OCI-LY7 (cell line): ENCODE measurements around the gene SLC66A2. TPM values are rescaled to one million over a fixed set of nuclear protein-coding genes. Genes with fewer than 3 reads are reported as not detected.

Experiments used
- BruUV-seq: library from RNA; stranded (reverse); fragments of 400-500 nt; replicated peaks from 2 replicates; lab custom pipeline; 2021; lab: Mats Ljungman, UMichigan
- CTCF ChIA-PET: fragments of 300-600 bp; sonication (Branson Sonifier 250); formaldehyde crosslinking; loops from one replicate; lab custom pipeline; 2022; ENCODE audit warnings: antibody characterized with exemption; ENCODE audit not compliant: unreplicated experiment; lab: Charles Lee
- POLR2A ChIA-PET: fragments of 300-600 bp; sonication (Branson Sonifier 250); formaldehyde crosslinking; loops from one replicate; lab custom pipeline; 2022; ENCODE audit warnings: antibody characterized with exemption; lab: Charles Lee
- DNase-seq: peaks from one replicate; pipeline ENCODE4 v3.0.0-alpha.2; 2015; ENCODE audit warnings: low spot score
- H2AFZ ChIP-seq: fragments of 200-600 bp; sonication (generic), shearing (Covaris generic); 2 replicates; pipeline ENCODE4 v1.6.1; 2014; ENCODE audit warnings: mild to moderate bottlenecking, antibody characterized with exemption, low read length, moderate library complexity
- H3K27ac ChIP-seq: fragments of 200-600 bp; sonication (generic); 2 replicates; pipeline ENCODE4 v1.5.1; 2014; ENCODE audit warnings: mixed run types, low read depth, mild to moderate bottlenecking, moderate library complexity, low read length, inconsistent platforms; ENCODE audit not compliant: poor library complexity, severe bottlenecking
- H3K36me3 ChIP-seq: fragments of 200-600 bp; sonication (generic); 2 replicates; pipeline ENCODE4 v1.6.1; 2014; ENCODE audit warnings: mild to moderate bottlenecking, antibody characterized with exemption, low read length, moderate library complexity, mixed read lengths; ENCODE audit not compliant: insufficient read depth
- H3K4me1 ChIP-seq: fragments of 200-600 bp; sonication (generic); 2 replicates; pipeline ENCODE4 v1.5.1; 2014; ENCODE audit warnings: mild to moderate bottlenecking, low read length; ENCODE audit not compliant: insufficient read depth, poor library complexity, severe bottlenecking
- H3K4me2 ChIP-seq: fragments of 200-600 bp; sonication (generic); 2 replicates; pipeline ENCODE4 v1.6.1; 2014; ENCODE audit warnings: mild to moderate bottlenecking, low read length
- H3K4me3 ChIP-seq: fragments of 200-600 bp; sonication (generic); 2 replicates; pipeline ENCODE4 v1.5.1; 2014; ENCODE audit warnings: mild to moderate bottlenecking, low read depth, low read length; ENCODE audit not compliant: poor library complexity, severe bottlenecking
- H3K79me2 ChIP-seq: fragments of 200-600 bp; sonication (generic); 2 replicates; pipeline ENCODE4 v1.6.1; 2016; ENCODE audit warnings: low read depth, mild to moderate bottlenecking, low read length, moderate library complexity, mixed read lengths; ENCODE audit not compliant: insufficient read depth
- H3K9me2 ChIP-seq: fragments of 200-600 bp; sonication (generic); 2 replicates; pipeline ENCODE4 v1.6.1; 2016; ENCODE audit warnings: mild to moderate bottlenecking, low read length, mixed read lengths; ENCODE audit not compliant: insufficient read depth
- H3K9me3 ChIP-seq: fragments of 200-600 bp; sonication (generic); 2 replicates; pipeline ENCODE4 v1.6.1; 2014; ENCODE audit warnings: mild to moderate bottlenecking, mixed run types, low read length, mixed read lengths
- H4K20me1 ChIP-seq: fragments of 200-600 bp; sonication (generic); 2 replicates; pipeline ENCODE4 v1.6.1; 2014; ENCODE audit warnings: mild to moderate bottlenecking, antibody characterized with exemption, low read length, moderate library complexity, mixed read lengths; ENCODE audit not compliant: insufficient read depth
- EZH2phosphoT487 ChIP-seq: fragments of 200-600 bp; sonication (generic); IDR thresholded peaks from 2 replicates; pipeline ENCODE4 v1.6.1; 2018; ENCODE audit warnings: low read depth, borderline replicate concordance, mild to moderate bottlenecking, mixed run types, antibody characterized with exemption, low read length, moderate library complexity, mixed read lengths
- intact Hi-C: fragments of 100-400 bp; cut with micrococcal nuclease; formaldehyde crosslinking; loops from one replicate; pipeline ENCODE4 v1.10.0; 2022; ENCODE audit not compliant: unreplicated experiment
- total RNA-seq, 2 experiments: library from RNA; depleted of rRNA in 1 of 2; stranded (reverse); fragments of >200 nt in 1 of 2; shearing (Covaris generic) in 1 of 2; gene quantifications; 2 replicates each; pipeline ENCODE4 v1.2.3, GENCODE V29; 2014 to 2022
- TF ChIP-seq, protein P1 (sequence below): fragments of 200-600 bp; sonication (generic); conservative IDR thresholded peaks from 2 replicates; pipeline ENCODE4 v1.5.1; 2014; ENCODE audit warnings: mild to moderate bottlenecking, antibody characterized with exemption, low read length, moderate library complexity, mixed read lengths

The SLC66A2 gene
- total RNA-seq, 2 experiments from 2014 or later: 14.5 to 17.9 TPM

DNA sequence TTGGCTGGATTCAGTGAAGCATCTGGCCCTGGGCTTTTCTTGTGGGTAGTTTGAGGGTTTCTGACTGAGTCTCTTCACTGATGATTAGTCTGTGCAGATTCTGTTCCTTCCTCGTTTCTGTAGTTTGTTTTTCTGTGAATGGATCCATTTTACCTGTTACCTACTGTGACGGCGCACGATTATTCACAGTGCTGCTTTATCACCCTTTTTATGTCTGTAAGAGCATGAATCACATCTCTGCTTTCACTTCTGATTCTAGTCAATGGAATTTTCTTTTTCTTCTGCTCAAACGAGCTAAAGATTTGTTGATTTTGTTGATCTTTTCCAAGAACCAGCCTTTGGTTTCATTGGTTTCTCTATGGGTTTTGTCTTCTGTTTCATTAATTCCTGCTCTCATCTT is 60.8 kb downstream of the SLC66A2 start:
- no peak for DNase-seq
- intact Hi-C loops: no loop called here

GRCh38 chr18:79889569-79889968 is 61.9 kb downstream of the SLC66A2 start:
- H3K9me2 ChIP-seq: no peaks in the 10 kb centered on the region
- H3K9me3 ChIP-seq: no peaks in the 10 kb centered on the region
- DNase-seq: no peak
- POLR2A ChIA-PET: no interaction called here
- no peak overlapping the region for H3K4me2 ChIP-seq
- H3K79me2 ChIP-seq: no peaks in the 10 kb centered on the region
- no TSS peak for BruUV-seq
- peaks cover 7% of the 10 kb centered on the region for H3K4me1 ChIP-seq
- no peaks in the 10 kb centered on the region for H3K36me3 ChIP-seq
- no peak for TF ChIP-seq EZH2phosphoT487
- intact Hi-C loops: no loop called here
- no peaks in the 10 kb centered on the region for H4K20me1 ChIP-seq
- H3K27ac ChIP-seq: no peak overlapping the region
- CTCF ChIA-PET: no interaction called here
- H2AFZ ChIP-seq: no peak overlapping the region
- H3K4me3 ChIP-seq: no peak overlapping the region

More for the DNA sequence above, 60.8 kb downstream of the SLC66A2 start:
- Histone ChIP-seq H3K36me3 (no peaks in the 10 kb centered on the region), H3K4me1 (no peaks in the 10 kb centered on the region), H4K20me1 (no peaks in the 10 kb centered on the region), H3K9me2 (no peaks in the 10 kb centered on the region), H3K4me3 (no peak overlapping the region), H3K79me2 (no peaks in the 10 kb centered on the region), H3K9me3 (no peaks in the 10 kb centered on the region), H3K27ac (no peak overlapping the region), H2AFZ (no peak overlapping the region), H3K4me2 (no peak overlapping the region)
- TF ChIP-seq, protein P1, sequence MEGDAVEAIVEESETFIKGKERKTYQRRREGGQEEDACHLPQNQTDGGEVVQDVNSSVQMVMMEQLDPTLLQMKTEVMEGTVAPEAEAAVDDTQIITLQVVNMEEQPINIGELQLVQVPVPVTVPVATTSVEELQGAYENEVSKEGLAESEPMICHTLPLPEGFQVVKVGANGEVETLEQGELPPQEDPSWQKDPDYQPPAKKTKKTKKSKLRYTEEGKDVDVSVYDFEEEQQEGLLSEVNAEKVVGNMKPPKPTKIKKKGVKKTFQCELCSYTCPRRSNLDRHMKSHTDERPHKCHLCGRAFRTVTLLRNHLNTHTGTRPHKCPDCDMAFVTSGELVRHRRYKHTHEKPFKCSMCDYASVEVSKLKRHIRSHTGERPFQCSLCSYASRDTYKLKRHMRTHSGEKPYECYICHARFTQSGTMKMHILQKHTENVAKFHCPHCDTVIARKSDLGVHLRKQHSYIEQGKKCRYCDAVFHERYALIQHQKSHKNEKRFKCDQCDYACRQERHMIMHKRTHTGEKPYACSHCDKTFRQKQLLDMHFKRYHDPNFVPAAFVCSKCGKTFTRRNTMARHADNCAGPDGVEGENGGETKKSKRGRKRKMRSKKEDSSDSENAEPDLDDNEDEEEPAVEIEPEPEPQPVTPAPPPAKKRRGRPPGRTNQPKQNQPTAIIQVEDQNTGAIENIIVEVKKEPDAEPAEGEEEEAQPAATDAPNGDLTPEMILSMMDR: no peak
- no peak for TF ChIP-seq EZH2phosphoT487
- ChIA-PET CTCF (no interaction called here), POLR2A (interaction anchor here (0.5 kb wide), 1 partner anchor 220 kb away, joined by 4 read pairs; no protein-coding TSS in a partner anchor)
- BruUV-seq: no TSS peak

DNA sequence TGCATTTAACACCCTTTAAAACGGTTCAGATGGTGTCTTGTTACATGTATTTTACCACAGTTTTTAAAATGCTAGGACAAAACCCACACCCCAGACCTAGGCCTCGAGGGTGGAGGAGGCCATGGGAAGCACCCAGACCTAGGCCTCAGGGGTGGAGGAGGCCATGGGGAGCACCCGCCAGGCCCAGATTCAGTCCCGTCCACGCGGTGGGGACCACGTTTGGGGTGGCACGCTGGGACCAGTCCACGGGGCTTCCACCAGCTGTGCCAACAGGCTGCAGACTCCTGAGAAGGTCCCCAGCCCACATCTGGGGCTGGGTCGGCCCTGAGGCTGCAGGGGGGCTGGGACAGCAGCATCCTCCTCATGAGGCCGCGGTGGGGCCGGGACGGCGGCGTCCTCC is 63.4 kb downstream of the SLC66A2 start:
- intact Hi-C loops: no loop called here
- H3K4me2 ChIP-seq: no peak overlapping the region
- H3K4me1 ChIP-seq: peaks cover 7% of the 10 kb centered on the region
- no peaks in the 10 kb centered on the region for H4K20me1 ChIP-seq
- H3K9me3 ChIP-seq: no peaks in the 10 kb centered on the region
- CTCF ChIA-PET: no interaction called here
- no peak overlapping the region for H3K27ac ChIP-seq
- TF ChIP-seq EZH2phosphoT487: no peak
- TF ChIP-seq, protein P1: no peak
- H3K9me2 ChIP-seq: no peaks in the 10 kb centered on the region
- no peaks in the 10 kb centered on the region for H3K79me2 ChIP-seq
- BruUV-seq: no TSS peak
- DNase-seq: no peak
- POLR2A ChIA-PET: no interaction called here
- no peaks in the 10 kb centered on the region for H3K36me3 ChIP-seq
- H2AFZ ChIP-seq: no peak overlapping the region
- H3K4me3 ChIP-seq: no peak overlapping the region
